OCI-LY1 (cell line): ENCODE data around the gene FAM168A.

Experiments
- H2AFZ ChIP-seq: fragments of 200-600 bp; sonication (generic), shearing (Covaris generic); 2 replicates; pipeline ENCODE4 v1.6.0; 2014; ENCODE audit warnings: antibody characterized with exemption, mild to moderate bottlenecking, low read length
- H3F3A ChIP-seq: fragments of 200-600 bp; sonication (generic), shearing (Covaris generic); 2 replicates; pipeline ENCODE4 v1.6.0; 2014; ENCODE audit warnings: mild to moderate bottlenecking, antibody characterized with exemption, low read length, moderate library complexity; ENCODE audit not compliant: insufficient read depth
- H3K27ac ChIP-seq: fragments of 200-600 bp; sonication (generic); 2 replicates; pipeline ENCODE4 v1.5.1; 2014; ENCODE audit warnings: low read length, mixed run types, mild to moderate bottlenecking, low read depth; ENCODE audit not compliant: poor library complexity, severe bottlenecking
- H3K27me3 ChIP-seq: fragments of 200-600 bp; sonication (generic); 2 replicates; pipeline ENCODE4 v1.6.0; 2014; ENCODE audit warnings: antibody characterized with exemption, mild to moderate bottlenecking, low read length, moderate library complexity; ENCODE audit not compliant: insufficient read depth
- H3K36me3 ChIP-seq: fragments of 200-600 bp; sonication (generic); 2 replicates; pipeline ENCODE4 v1.6.1; 2014; ENCODE audit warnings: mild to moderate bottlenecking, antibody characterized with exemption, low read length, moderate library complexity, mixed read lengths; ENCODE audit not compliant: insufficient read depth
- H3K4me1 ChIP-seq: fragments of 200-600 bp; sonication (generic); 2 replicates; pipeline ENCODE4 v1.5.1; 2014; ENCODE audit warnings: mild to moderate bottlenecking, low read length, moderate library complexity; ENCODE audit not compliant: insufficient read depth, severe bottlenecking
- H3K4me2 ChIP-seq: fragments of 200-600 bp; sonication (generic), shearing (Covaris generic); 2 replicates; pipeline ENCODE4 v1.6.1; 2014; ENCODE audit warnings: low read length
- H3K4me3 ChIP-seq: fragments of 200-600 bp; sonication (generic); 2 replicates; pipeline ENCODE4 v1.5.1; 2014; ENCODE audit warnings: low read length, low read depth, mild to moderate bottlenecking, mixed read lengths; ENCODE audit not compliant: poor library complexity, severe bottlenecking
- H3K79me2 ChIP-seq: fragments of 200-600 bp; shearing (Covaris generic); 2 replicates; pipeline ENCODE4 v1.6.1; 2016; ENCODE audit warnings: mixed run types, low read length, mixed read lengths; ENCODE audit not compliant: insufficient read depth
- H3K9ac ChIP-seq: fragments of 200-600 bp; sonication (generic), shearing (Covaris generic); 2 replicates; pipeline ENCODE4 v1.6.1; 2014; ENCODE audit warnings: mild to moderate bottlenecking, low read length, mixed read lengths
- H3K9me2 ChIP-seq: fragments of 200-600 bp; sonication (generic), shearing (Covaris generic); 2 replicates; pipeline ENCODE4 v1.6.1; 2014; ENCODE audit warnings: low read depth, mild to moderate bottlenecking, low read length, mixed read lengths
- H3K9me3 ChIP-seq: fragments of 200-600 bp; shearing (Covaris generic); 2 replicates; pipeline ENCODE4 v1.6.1; 2014; ENCODE audit warnings: low read length, mixed read lengths
- H4K20me1 ChIP-seq: fragments of 200-600 bp; sonication (generic), shearing (Covaris generic); 2 replicates; pipeline ENCODE4 v1.6.0; 2016; ENCODE audit warnings: mild to moderate bottlenecking, low read length; ENCODE audit not compliant: insufficient read depth
- EZH2 ChIP-seq: fragments of 200-600 bp; sonication (generic), shearing (Covaris generic); IDR thresholded peaks from 2 replicates; pipeline ENCODE4 v1.8.0; 2017; ENCODE audit warnings: borderline replicate concordance, mixed run types, mild to moderate bottlenecking, antibody characterized with exemption, low read length, moderate library complexity, mixed read lengths
- TF ChIP-seq, protein P1 (sequence below): fragments of 200-600 bp; sonication (generic), shearing (Covaris generic); IDR thresholded peaks from 2 replicates; pipeline ENCODE4 v1.5.1; 2017; ENCODE audit warnings: mild to moderate bottlenecking, antibody characterized with exemption, low read length, moderate library complexity, mixed read lengths

The FAM168A gene

DNA sequence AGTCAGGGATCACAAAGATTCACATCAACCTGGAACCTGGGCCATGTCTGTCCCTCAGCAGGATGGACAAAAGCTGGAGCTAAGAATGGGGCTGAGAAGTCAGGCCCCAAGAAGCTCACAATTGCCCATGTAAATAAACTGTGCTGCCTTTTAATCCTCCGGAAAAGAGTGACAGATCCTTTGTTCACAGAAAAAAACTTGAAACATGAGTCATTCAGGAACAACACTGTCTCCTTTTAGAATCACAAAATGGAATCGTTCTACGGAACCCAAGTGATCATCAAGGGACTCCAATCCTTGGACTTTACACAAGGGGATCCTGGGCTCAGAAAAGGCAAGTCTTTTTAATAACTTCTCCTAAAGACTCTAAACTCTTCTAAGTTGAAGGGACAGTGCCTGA, 185.6 kb downstream of the FAM168A start:
- no peaks in the 10 kb centered on the region for H3K4me1 ChIP-seq
- H3K4me3 ChIP-seq, result no peak overlapping the region
- H3K36me3 ChIP-seq, result peaks cover 25% of the 10 kb centered on the region
- no peak overlapping the region for H3K9ac ChIP-seq
- H3K4me2 ChIP-seq, result no peak overlapping the region
- no peaks in the 10 kb centered on the region for H3K9me2 ChIP-seq
- no peaks in the 10 kb centered on the region for H3F3A ChIP-seq
- H3K27me3 ChIP-seq, result no peaks in the 10 kb centered on the region
- H3K27ac ChIP-seq, result no peak overlapping the region
- no peaks in the 10 kb centered on the region for H3K9me3 ChIP-seq
- H4K20me1 ChIP-seq, result no peaks in the 10 kb centered on the region
- TF ChIP-seq, protein P1, sequence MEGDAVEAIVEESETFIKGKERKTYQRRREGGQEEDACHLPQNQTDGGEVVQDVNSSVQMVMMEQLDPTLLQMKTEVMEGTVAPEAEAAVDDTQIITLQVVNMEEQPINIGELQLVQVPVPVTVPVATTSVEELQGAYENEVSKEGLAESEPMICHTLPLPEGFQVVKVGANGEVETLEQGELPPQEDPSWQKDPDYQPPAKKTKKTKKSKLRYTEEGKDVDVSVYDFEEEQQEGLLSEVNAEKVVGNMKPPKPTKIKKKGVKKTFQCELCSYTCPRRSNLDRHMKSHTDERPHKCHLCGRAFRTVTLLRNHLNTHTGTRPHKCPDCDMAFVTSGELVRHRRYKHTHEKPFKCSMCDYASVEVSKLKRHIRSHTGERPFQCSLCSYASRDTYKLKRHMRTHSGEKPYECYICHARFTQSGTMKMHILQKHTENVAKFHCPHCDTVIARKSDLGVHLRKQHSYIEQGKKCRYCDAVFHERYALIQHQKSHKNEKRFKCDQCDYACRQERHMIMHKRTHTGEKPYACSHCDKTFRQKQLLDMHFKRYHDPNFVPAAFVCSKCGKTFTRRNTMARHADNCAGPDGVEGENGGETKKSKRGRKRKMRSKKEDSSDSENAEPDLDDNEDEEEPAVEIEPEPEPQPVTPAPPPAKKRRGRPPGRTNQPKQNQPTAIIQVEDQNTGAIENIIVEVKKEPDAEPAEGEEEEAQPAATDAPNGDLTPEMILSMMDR, result no peak
- TF ChIP-seq EZH2, result no peak
- no peak overlapping the region for H2AFZ ChIP-seq
- H3K79me2 ChIP-seq, result no peaks in the 10 kb centered on the region

DNA sequence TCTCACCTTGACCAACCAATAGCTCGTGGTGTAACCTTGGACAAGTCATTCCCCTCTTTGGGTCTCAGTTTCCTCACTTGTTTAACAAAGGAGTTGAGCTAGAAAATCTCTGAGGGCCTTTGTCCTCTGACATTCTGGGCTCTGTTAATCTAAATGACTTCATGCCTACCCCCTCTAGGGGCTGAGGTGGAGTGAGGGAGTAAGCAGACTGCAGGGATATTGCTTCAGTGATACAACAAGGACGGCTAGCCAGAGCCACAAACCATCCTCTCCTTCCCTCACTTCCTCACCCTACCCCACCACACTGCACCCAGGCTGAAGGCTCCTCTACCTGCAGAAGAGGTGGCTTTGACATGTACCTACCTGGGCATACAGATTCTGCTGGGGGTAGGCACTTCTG, 186.9 kb downstream of the FAM168A start:
- TF ChIP-seq, protein P1, result no peak
- TF ChIP-seq EZH2, result no peak
- no peaks in the 10 kb centered on the region for H3K27me3 ChIP-seq
- H4K20me1 ChIP-seq, result no peaks in the 10 kb centered on the region
- H3K27ac ChIP-seq, result no peak overlapping the region
- H3K4me3 ChIP-seq, result no peak overlapping the region
- H3K9me2 ChIP-seq, result no peaks in the 10 kb centered on the region
- no peaks in the 10 kb centered on the region for H3K79me2 ChIP-seq
- peaks cover 29% of the 10 kb centered on the region for H3K36me3 ChIP-seq
- H3K9me3 ChIP-seq, result no peaks in the 10 kb centered on the region
- H3K9ac ChIP-seq, result no peak overlapping the region
- H3K4me2 ChIP-seq, result no peak overlapping the region
- no peaks in the 10 kb centered on the region for H3K4me1 ChIP-seq
- H2AFZ ChIP-seq, result no peak overlapping the region
- no peaks in the 10 kb centered on the region for H3F3A ChIP-seq

DNA sequence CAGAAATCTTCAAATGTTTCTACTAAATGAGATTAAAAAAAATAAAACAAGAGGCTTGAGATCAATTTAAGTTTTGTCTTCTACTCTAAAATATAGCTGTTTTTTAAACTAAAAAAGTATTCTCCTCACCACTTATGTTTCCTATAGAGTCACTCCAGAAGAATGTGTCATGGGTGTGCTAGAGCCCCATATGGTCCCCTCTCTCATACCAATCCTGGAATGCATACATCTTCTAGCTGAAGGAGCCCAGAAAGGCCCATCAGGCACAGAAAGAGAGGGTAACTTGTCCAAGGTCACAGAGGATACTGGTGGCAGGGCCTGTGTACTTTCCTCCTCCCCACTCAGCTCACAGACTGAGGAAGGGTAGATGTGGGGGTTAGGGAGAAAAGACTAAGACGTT, 187.3 kb downstream of the FAM168A start:
- Histone ChIP-seq H2AFZ (no peak overlapping the region), H3K27me3 (no peaks in the 10 kb centered on the region), H3K4me1 (no peaks in the 10 kb centered on the region), H3K4me2 (no peak overlapping the region), H4K20me1 (no peaks in the 10 kb centered on the region), H3K9me2 (no peaks in the 10 kb centered on the region), H3K27ac (no peak overlapping the region), H3K9me3 (no peaks in the 10 kb centered on the region), H3K9ac (no peak overlapping the region), H3K4me3 (no peak overlapping the region), H3F3A (no peaks in the 10 kb centered on the region), H3K79me2 (no peaks in the 10 kb centered on the region), H3K36me3 (peaks cover 30% of the 10 kb centered on the region)
- TF ChIP-seq, protein P1, result no peak
- TF ChIP-seq EZH2, result no peak
